ENCODE data around the gene ANKRD35. TPM values are rescaled to one million over a fixed set of nuclear protein-coding genes. Genes with fewer than 3 reads are reported as not detected.
"Not testable (repeated sequence)": the region's sequence is repeated elsewhere in the genome, so short reads cannot be mapped to it uniquely, and the experiment has no call there.

ANKRD35 gene
- total RNA-seq (under 1 TPM in 1 of 5 donors, not detected in 4; 0.09 TPM), total RNA-seq (0 to 0.50 (median 0.13) reads per million in 29 experiments)
- total RNA-seq (2013): 0.17 TPM

- WGBS (ENCODE audit: insufficient coverage): 0% methylated on average over 33 of the region's 36 CpGs
- H3K27ac Mint-ChIP-seq: peak within 1 kb of the TSS; percentile 22 to 48
Observed at GRCh38 chr1:145885738-145886287, at the start of gene ANKRD35. Gene ANKRD35, minus strand, starts transcription at chr1:145885866. Its CDS starts 108 bp downstream, at chr1:145885758.

GRCh38 chr1:145932522-145933009 is 46.9 kb upstream of the ANKRD35 start:
- H3K4me3 ChIP-seq (ENCODE audit: control insufficient read depth in 1 of 2, extremely low read depth in 1 of 2, low read length in 1 of 2); H3K27me3 ChIP-seq (replicated peaks in 1 of 2; ENCODE audit: control insufficient read depth in 2 of 2, extremely low read depth in 1 of 2, insufficient read depth in 2 of 2, low read length in 1 of 2); H3K9me3 ChIP-seq; POLR2A ChIA-PET; H3K27me3 Mint-ChIP-seq; H3K9me3 Mint-ChIP-seq: not testable (repeated sequence)
- peaks cover 11 to 28% of the 10 kb centered on the region in 2 experiments for H3K4me1 ChIP-seq (ENCODE audit: control insufficient read depth in 1 of 2, extremely low read depth in 1 of 2, insufficient read depth in 2 of 2, low read length in 2 of 2)
- H3K27ac ChIP-seq (ENCODE audit: low read length): peak overlapping the region; percentile 66
- no CpG with 5 or more reads among the region's 9 CpGs for WGBS (ENCODE audit: insufficient coverage)
- H3K27ac Mint-ChIP-seq: peak overlapping the region; percentile 92 to 97
- H3K36me3 ChIP-seq (ENCODE audit: control insufficient read depth in 2 of 2, extremely low read depth in 1 of 2, insufficient read depth in 1 of 2, low read length in 1 of 2): peaks cover 9 to 23% of the 10 kb centered on the region in 2 donors
- H3K4me1 Mint-ChIP-seq: peaks cover 28 to 42% (median 38%) of the 10 kb centered on the region in 3 donors
- H3K4me3 Mint-ChIP-seq: peak overlapping the region; percentile 41 to 55 (median 53)
- ATAC-seq (replicated peaks in 1 of 4) (peak in 1 of 4 experiments; percentile 35), DNase-seq (peak in 8 of 35 experiments; percentile 7 to 63 (median 25))
- CTCF ChIA-PET: interaction anchor here in 1 of 2 donors (1.8 kb wide), 1 partner anchor 26 kb away, joined by 6 read pairs; the partner anchor contains the start of gene LIX1L
- peaks cover 23% of the 10 kb centered on the region for H3K36me3 Mint-ChIP-seq

More at GRCh38 chr1:145885738-145886287, at the start of gene ANKRD35:
- DNase-seq (peak; percentile 75 to 94 (median 88)), ATAC-seq (replicated peaks in 1 of 4) (peak; percentile 98 to 100 (median 99))
- ChIA-PET POLR2A (interaction anchor here (0.6 to 1.0 kb wide), 4 partner anchors 28 to 121 kb away, joined by 3 to 6 read pairs (median 3); partner anchors contain the start of gene POLR3C (in 1 of the 2)), CTCF (interaction anchor here in 1 of 2 donors (0.7 to 1.6 kb wide), 6 partner anchors 14 to 72 kb away, joined by 3 to 5 read pairs (median 3); partner anchors contain the start of genes LIX1L, NUDT17, PIAS3 and RBM8A)
- peaks cover 0 to 17% of the 10 kb centered on the region in 2 experiments for H3K4me1 ChIP-seq (ENCODE audit: control insufficient read depth in 1 of 2, extremely low read depth in 1 of 2, insufficient read depth in 2 of 2, low read length in 2 of 2)
- no peaks in the 10 kb centered on the region for H3K36me3 Mint-ChIP-seq
- peaks cover 3 to 18% of the 10 kb centered on the region in 2 experiments for H3K27me3 ChIP-seq (replicated peaks in 1 of 2; ENCODE audit: control insufficient read depth in 2 of 2, extremely low read depth in 1 of 2, insufficient read depth in 2 of 2, low read length in 1 of 2)
- no peaks in the 10 kb centered on the region for H3K36me3 ChIP-seq (ENCODE audit: control insufficient read depth in 2 of 2, extremely low read depth in 1 of 2, insufficient read depth in 1 of 2, low read length in 1 of 2)
- peak within 1 kb of the TSS; percentile 54 to 77 for H3K4me3 ChIP-seq (ENCODE audit: control insufficient read depth in 1 of 2, extremely low read depth in 1 of 2, low read length in 1 of 2)
- peaks cover 19 to 22% of the 10 kb centered on the region in 2 donors for H3K27me3 Mint-ChIP-seq
- H3K27ac ChIP-seq (ENCODE audit: low read length): no peak within 1 kb of the TSS
- H3K4me1 Mint-ChIP-seq: peaks cover 12 to 20% (median 16%) of the 10 kb centered on the region in 3 donors
- H3K9me3 Mint-ChIP-seq: no peaks in the 10 kb centered on the region
- H3K9me3 ChIP-seq: no peaks in the 10 kb centered on the region
- peak within 1 kb of the TSS; percentile 73 to 82 (median 80) for H3K4me3 Mint-ChIP-seq

- no peak overlapping the region for H3K27ac Mint-ChIP-seq
- ATAC-seq (replicated peaks in 1 of 4) (no peak), DNase-seq (peak in 1 of 35 experiments; percentile 4)
- H3K9me3 Mint-ChIP-seq: no peaks in the 10 kb centered on the region
- H3K27ac ChIP-seq (ENCODE audit: low read length): peak overlapping the region; percentile 95
- WGBS (ENCODE audit: insufficient coverage): 25% methylated on average over 6 of the region's 20 CpGs
- peaks cover 0 to 13% of the 10 kb centered on the region in 2 donors for H3K36me3 ChIP-seq (ENCODE audit: control insufficient read depth in 2 of 2, extremely low read depth in 1 of 2, insufficient read depth in 1 of 2, low read length in 1 of 2)
- peaks cover 16 to 34% of the 10 kb centered on the region in 2 experiments for H3K4me1 ChIP-seq (ENCODE audit: control insufficient read depth in 1 of 2, extremely low read depth in 1 of 2, insufficient read depth in 2 of 2, low read length in 2 of 2)
- H3K4me3 Mint-ChIP-seq: peak overlapping the region; percentile 62 to 74 (median 66)
- H3K36me3 Mint-ChIP-seq: peaks cover 11% of the 10 kb centered on the region
- no peaks in the 10 kb centered on the region for H3K27me3 ChIP-seq (replicated peaks in 1 of 2; ENCODE audit: control insufficient read depth in 2 of 2, extremely low read depth in 1 of 2, insufficient read depth in 2 of 2, low read length in 1 of 2)
- CTCF ChIA-PET: interaction anchor here (0.5 to 3.0 kb wide), 18 partner anchors 9 to 1613 kb away, joined by 3 to 34 read pairs (median 4); partner anchors contain the start of genes ANKRD34A (in 2 of the 2), POLR3GL (in 2 of the 2), ANKRD35 (in 1 of the 2) and BCL9 (in 1 of the 2)
- H3K9me3 ChIP-seq: no peaks in the 10 kb centered on the region
- peak overlapping the region; percentile 91 to 93 for H3K4me3 ChIP-seq (ENCODE audit: control insufficient read depth in 1 of 2, extremely low read depth in 1 of 2, low read length in 1 of 2)
- H3K27me3 Mint-ChIP-seq: no peaks in the 10 kb centered on the region
- POLR2A ChIA-PET: interaction anchor here (0.5 to 2.3 kb wide), 18 partner anchors 8 to 102 kb away, joined by 3 to 26 read pairs (median 4); partner anchors contain the start of genes ANKRD34A (in 2 of the 2), LIX1L (in 2 of the 2), PEX11B (in 2 of the 2) and POLR3GL (in 2 of the 2)
- H3K4me1 Mint-ChIP-seq: peaks cover 23 to 30% (median 30%) of the 10 kb centered on the region in 3 donors
Observed at GRCh38 chr1:145927916-145928643, 42.4 kb upstream of the ANKRD35 start.

GRCh38 chr1:145927063-145927886 is 41.6 kb upstream of the ANKRD35 start, which contains the start of gene RBM8A:
Gene RBM8A, minus strand, starts transcription at chr1:145927484. Its CDS starts 58 bp downstream, at chr1:145927426.
- ChIA-PET CTCF (interaction anchor here (0.5 to 3.0 kb wide), 21 partner anchors 8 to 1614 kb away, joined by 3 to 34 read pairs (median 4); partner anchors contain the start of genes ANKRD34A (in 2 of the 2), PEX11B (in 2 of the 2), POLR3GL (in 2 of the 2) and ANKRD35 (in 1 of the 2)), POLR2A (interaction anchor here (0.5 to 2.3 kb wide), 17 partner anchors 8 to 101 kb away, joined by 3 to 26 read pairs (median 4); partner anchors contain the start of genes ANKRD34A (in 2 of the 2), LIX1L (in 2 of the 2), PEX11B (in 2 of the 2) and POLR3GL (in 2 of the 2))
- Histone ChIP-seq H3K36me3 (ENCODE audit: control insufficient read depth in 2 of 2, extremely low read depth in 1 of 2, insufficient read depth in 1 of 2, low read length in 1 of 2) (peaks cover 0 to 15% of the 10 kb centered on the region in 2 donors), H3K27ac (ENCODE audit: low read length) (peak within 1 kb of the TSS; percentile 95), H3K4me3 (ENCODE audit: control insufficient read depth in 1 of 2, extremely low read depth in 1 of 2, low read length in 1 of 2) (peak within 1 kb of the TSS; percentile 91 to 93), H3K4me1 (ENCODE audit: control insufficient read depth in 1 of 2, extremely low read depth in 1 of 2, insufficient read depth in 2 of 2, low read length in 2 of 2) (peaks cover 16 to 26% of the 10 kb centered on the region in 2 experiments), H3K27me3 (replicated peaks in 1 of 2; ENCODE audit: control insufficient read depth in 2 of 2, extremely low read depth in 1 of 2, insufficient read depth in 2 of 2, low read length in 1 of 2) (no peaks in the 10 kb centered on the region), H3K9me3 (no peaks in the 10 kb centered on the region)
- peak; percentile 97 to 99 (median 98) for ATAC-seq (replicated peaks in 1 of 4)
- Mint-ChIP-seq H3K4me3 (peak within 1 kb of the TSS in 2 of 3 donors; percentile 66 to 74), H3K9me3 (no peaks in the 10 kb centered on the region), H3K27me3 (no peaks in the 10 kb centered on the region), H3K36me3 (peaks cover 16% of the 10 kb centered on the region), H3K27ac (no peak within 1 kb of the TSS), H3K4me1 (peaks cover 15 to 23% (median 22%) of the 10 kb centered on the region in 3 donors)
- peak; percentile 80 to 98 (median 94) for DNase-seq
- WGBS (ENCODE audit: insufficient coverage): under 1% methylated on average over 31 of the region's 41 CpGs

- DNase-seq: peak in 4 of 35 experiments; percentile 1 to 19 (median 6)
Observed at GRCh38 chr1:145926686-145927062, 41.0 kb upstream of the ANKRD35 start.

More at GRCh38 chr1:145926686-145927062, 41.0 kb upstream of the ANKRD35 start:
- Mint-ChIP-seq H3K4me3 (no peak overlapping the region), H3K36me3 (peaks cover 16% of the 10 kb centered on the region), H3K4me1 (peaks cover 11 to 19% (median 16%) of the 10 kb centered on the region in 3 donors), H3K27me3 (no peaks in the 10 kb centered on the region), H3K27ac (no peak overlapping the region), H3K9me3 (no peaks in the 10 kb centered on the region)
- Histone ChIP-seq H3K27me3 (replicated peaks in 1 of 2; ENCODE audit: control insufficient read depth in 2 of 2, extremely low read depth in 1 of 2, insufficient read depth in 2 of 2, low read length in 1 of 2) (no peaks in the 10 kb centered on the region), H3K4me3 (ENCODE audit: control insufficient read depth in 1 of 2, extremely low read depth in 1 of 2, low read length in 1 of 2) (peak overlapping the region; percentile 91 to 93), H3K27ac (ENCODE audit: low read length) (peak overlapping the region; percentile 95), H3K36me3 (ENCODE audit: control insufficient read depth in 2 of 2, extremely low read depth in 1 of 2, insufficient read depth in 1 of 2, low read length in 1 of 2) (peaks cover 0 to 17% of the 10 kb centered on the region in 2 donors), H3K9me3 (no peaks in the 10 kb centered on the region), H3K4me1 (ENCODE audit: control insufficient read depth in 1 of 2, extremely low read depth in 1 of 2, insufficient read depth in 2 of 2, low read length in 2 of 2) (peaks cover 13 to 21% of the 10 kb centered on the region in 2 experiments)
- ChIA-PET POLR2A (interaction anchor here (0.6 to 2.3 kb wide), 7 partner anchors 8 to 126 kb away, joined by 3 to 26 read pairs (median 9); partner anchors contain the start of genes LIX1L (in 2 of the 2), ANKRD34A (in 1 of the 2), PEX11B (in 1 of the 2) and PIAS3 (in 1 of the 2)), CTCF (interaction anchor here (0.5 to 3.0 kb wide), 13 partner anchors 8 to 111 kb away, joined by 3 to 34 read pairs (median 4); partner anchors contain the start of genes ANKRD34A (in 2 of the 2), PEX11B (in 2 of the 2), POLR3GL (in 2 of the 2) and LIX1L (in 1 of the 2))
- 3% methylated on average over 5 of the region's 19 CpGs for WGBS (ENCODE audit: insufficient coverage)
- ATAC-seq (replicated peaks in 1 of 4): peak in 1 of 4 experiments; percentile 4

Data from T-cell (primary cell).